Right cardiac atrium (tissue), 5 donors: ENCODE results near the gene RSU1. TPM values are rescaled to one million over a fixed set of nuclear protein-coding genes. Genes with fewer than 3 reads are reported as not detected.

Source experiments
- ATAC-seq, 2 donors: fragments of 200-7000 bp; cut with Tn5 transposase; one replicate each; pipeline versions ENCODE4 v1.8.0 to v1.9.1; 2020; ENCODE audit warnings: moderate library complexity in 2 of 2, mild to moderate bottlenecking in 1 of 2
- DNase-seq, 3 donors: peaks; one replicate each; pipeline ENCODE4 v3.0.0-alpha.2; 2020
- H3K27ac ChIP-seq: one replicate; pipeline ENCODE4 v1.5.1; 2013; ENCODE audit warnings: mild to moderate bottlenecking, low read length, control low read depth, moderate library complexity
- H3K27me3 ChIP-seq: one replicate; pipeline ENCODE4 v1.6.1; 2013; ENCODE audit not compliant: control insufficient read depth, insufficient read depth
- H3K4me1 ChIP-seq: one replicate; pipeline ENCODE4 v1.6.1; 2013; ENCODE audit warnings: low read length; ENCODE audit not compliant: control insufficient read depth, insufficient read depth
- H3K4me3 ChIP-seq: one replicate; pipeline ENCODE4 v1.5.1; 2013; ENCODE audit warnings: low read length, control low read depth
- H3K9me3 ChIP-seq: one replicate; pipeline ENCODE4 v1.6.1; 2013; ENCODE audit warnings: low read length; ENCODE audit not compliant: control insufficient read depth
- WGBS: extraction: QIAGEN DNeasy Blood & Tissue Kit; methylation state at CpG from one replicate; pipeline ENCODE4 v1.1.7; 2013; 5-methylcytosine and 5-hydroxymethylcytosine counted together
- intact Hi-C, 4 donors: fragments of 100-400 bp; cut with DNase I; formaldehyde crosslinking; loops; one replicate each; pipeline versions ENCODE4 v1.11.0 to v1.14.0; 2022 to 2023
- polyA plus RNA-seq: library from polyadenylated mRNA; stranded (reverse); fragments of 200-250 nt; gene quantifications from one replicate; pipeline ENCODE4 v1.2.3, GENCODE V29; 2013
- total RNA-seq, 4 donors: library from RNA; stranded (reverse); fragmentation: NEBNext Ultra II Directional; extraction: Animal tissue kit (Norgen Biotek cat#: 25700); gene quantifications; one replicate each; pipeline ENCODE4 v1.2.1, GENCODE V29; 2021
- donor health status: healthy with polysubstance abuse.
- donor health status: DM: no; HTN: yes; CAD: no.
- donor health status: DM: no; HTN: no; CAD: no.
- donor health status: DM: no; HTN: yes; CAD: no; lungs with severe emphysema.
- donor health status: DM: yes; HTN: yes; CAD: no.

Gene RSU1
- total and polyA plus RNA-seq, 5 donors = 44.4 to 53.4 (median 48.2) TPM

GRCh38 chr10:16742165-16742960 is 74.9 kb downstream of the RSU1 start:
- Histone ChIP-seq H3K4me3 (no peak overlapping the region), H3K27ac (no peak overlapping the region), H3K9me3 (no peaks in the 10 kb centered on the region), H3K4me1 (no peaks in the 10 kb centered on the region), H3K27me3 (no peaks in the 10 kb centered on the region)
- intact Hi-C loops = loop anchor here in 1 of 4 donors (10.0 kb wide), 1 partner anchor 118 kb away; no protein-coding TSS in a partner anchor
- WGBS = 74% methylated on average over 8 of the region's 8 CpGs
- ATAC-seq = no peak
- DNase-seq = no peak

- ATAC-seq (no peak), DNase-seq (no peak)
- intact Hi-C loops = loop anchor here in 1 of 4 donors (10.0 kb wide), 1 partner anchor 117 kb away; no protein-coding TSS in a partner anchor
- no peaks in the 10 kb centered on the region for H3K27me3 ChIP-seq
- no peaks in the 10 kb centered on the region for H3K9me3 ChIP-seq
- H3K27ac ChIP-seq = no peak overlapping the region
- WGBS = 91% methylated on average over 2 of the region's 2 CpGs
- no peak overlapping the region for H3K4me3 ChIP-seq
- no peaks in the 10 kb centered on the region for H3K4me1 ChIP-seq
Measured at GRCh38 chr10:16741540-16741939, 75.7 kb downstream of the RSU1 start.

DNA sequence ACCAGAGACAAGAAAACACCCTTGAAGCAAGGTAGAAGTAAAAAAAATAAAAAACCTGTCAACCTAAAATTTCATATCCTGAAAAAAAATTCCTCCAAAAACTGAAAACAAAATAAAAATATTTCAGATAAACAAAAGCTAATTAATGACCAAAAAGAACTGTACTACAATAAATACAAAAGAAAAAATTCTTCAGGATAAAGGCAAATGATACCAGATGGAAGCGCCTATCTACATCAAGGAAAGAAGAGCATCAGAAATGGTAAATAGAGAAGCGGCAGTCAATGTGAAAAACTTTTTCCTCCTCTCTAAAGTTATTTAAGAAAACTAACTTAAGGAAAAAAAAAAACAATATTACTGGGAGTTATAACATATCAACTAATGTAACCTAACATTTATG is 79.8 kb downstream of the RSU1 start:
- no peaks in the 10 kb centered on the region for H3K27me3 ChIP-seq
- 100% methylated on average over 2 of the region's 2 CpGs for WGBS
- no peak for ATAC-seq

GRCh38 chr10:16735671-16736070 is 81.6 kb downstream of the RSU1 start:
- no peaks in the 10 kb centered on the region for H3K4me1 ChIP-seq
- 96% methylated on average over 3 of the region's 3 CpGs for WGBS
- no peaks in the 10 kb centered on the region for H3K27me3 ChIP-seq
- no peak overlapping the region for H3K4me3 ChIP-seq
- intact Hi-C loops = no loop called here
- ATAC-seq = no peak
- no peaks in the 10 kb centered on the region for H3K9me3 ChIP-seq
- DNase-seq = no peak
- H3K27ac ChIP-seq = no peak overlapping the region

More for the DNA sequence above, 79.8 kb downstream of the RSU1 start:
- no peak for DNase-seq
- Histone ChIP-seq H3K27ac (no peak overlapping the region), H3K4me3 (no peak overlapping the region), H3K9me3 (no peaks in the 10 kb centered on the region), H3K4me1 (no peaks in the 10 kb centered on the region)
- intact Hi-C loops = no loop called here

GRCh38 chr10:16732376-16732775 is 84.8 kb downstream of the RSU1 start:
- Histone ChIP-seq H3K27ac (no peak overlapping the region), H3K27me3 (no peaks in the 10 kb centered on the region), H3K4me3 (no peak overlapping the region), H3K9me3 (no peaks in the 10 kb centered on the region), H3K4me1 (no peaks in the 10 kb centered on the region)
- DNase-seq = no peak
- ATAC-seq = no peak
- intact Hi-C loops = no loop called here

DNA sequence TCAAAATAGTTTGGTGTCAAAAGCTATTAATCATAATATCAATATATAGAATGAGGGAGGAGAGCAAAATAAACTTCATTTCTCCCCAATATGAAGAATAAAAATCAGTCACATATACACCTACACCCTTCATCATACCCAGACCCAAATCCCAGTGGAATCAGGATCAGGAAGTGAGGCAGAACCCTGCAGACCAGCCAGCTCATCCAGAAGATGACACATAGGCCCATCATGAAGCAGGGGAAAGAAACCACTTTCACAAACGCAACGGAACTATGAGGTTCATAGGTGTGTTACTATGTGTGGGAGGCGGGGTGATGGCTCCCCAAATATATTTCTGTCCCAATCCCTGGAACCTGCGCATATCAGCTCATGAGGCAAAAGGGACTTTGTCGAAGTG is 89.0 kb downstream of the RSU1 start:
- Histone ChIP-seq H3K9me3 (no peaks in the 10 kb centered on the region), H3K27me3 (no peaks in the 10 kb centered on the region), H3K4me1 (no peaks in the 10 kb centered on the region), H3K4me3 (no peak overlapping the region), H3K27ac (no peak overlapping the region)
- ATAC-seq (no peak), DNase-seq (no peak)
- intact Hi-C loops = no loop called here
- WGBS = 95% methylated on average over 5 of the region's 5 CpGs

GRCh38 chr10:16727666-16728065 is 89.6 kb downstream of the RSU1 start:
- Histone ChIP-seq H3K4me1 (no peaks in the 10 kb centered on the region), H3K27ac (no peak overlapping the region), H3K27me3 (no peaks in the 10 kb centered on the region), H3K9me3 (no peaks in the 10 kb centered on the region), H3K4me3 (no peak overlapping the region)
- WGBS = 86% methylated on average over 8 of the region's 8 CpGs
- intact Hi-C loops = no loop called here
- ATAC-seq (no peak), DNase-seq (no peak)

DNA sequence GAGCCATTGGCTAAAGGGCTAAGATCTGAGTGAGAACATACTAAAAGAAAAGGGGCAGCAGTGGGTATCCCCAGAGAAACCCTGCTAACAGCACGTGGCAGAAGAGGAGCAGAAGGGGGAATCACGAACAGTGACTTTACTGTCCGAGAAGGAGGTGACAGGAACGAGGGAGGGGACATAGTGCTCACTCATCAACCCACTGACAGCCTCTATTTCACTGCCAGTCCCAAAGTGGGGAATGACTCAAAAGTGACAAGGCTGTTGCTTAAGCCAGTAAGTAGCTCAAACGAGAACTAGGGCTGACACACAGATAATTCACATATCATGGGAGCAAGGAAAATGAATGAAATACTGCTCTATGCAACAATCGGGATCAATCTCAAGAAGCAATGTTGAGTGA is 92.7 kb downstream of the RSU1 start:
- Histone ChIP-seq H3K4me3 (no peak overlapping the region), H3K27ac (no peak overlapping the region), H3K4me1 (no peaks in the 10 kb centered on the region), H3K9me3 (no peaks in the 10 kb centered on the region), H3K27me3 (no peaks in the 10 kb centered on the region)
- DNase-seq (no peak), ATAC-seq (peak; percentile 67 to 74)
- intact Hi-C loops = no loop called here
- 56% methylated on average over 6 of the region's 6 CpGs for WGBS

DNA sequence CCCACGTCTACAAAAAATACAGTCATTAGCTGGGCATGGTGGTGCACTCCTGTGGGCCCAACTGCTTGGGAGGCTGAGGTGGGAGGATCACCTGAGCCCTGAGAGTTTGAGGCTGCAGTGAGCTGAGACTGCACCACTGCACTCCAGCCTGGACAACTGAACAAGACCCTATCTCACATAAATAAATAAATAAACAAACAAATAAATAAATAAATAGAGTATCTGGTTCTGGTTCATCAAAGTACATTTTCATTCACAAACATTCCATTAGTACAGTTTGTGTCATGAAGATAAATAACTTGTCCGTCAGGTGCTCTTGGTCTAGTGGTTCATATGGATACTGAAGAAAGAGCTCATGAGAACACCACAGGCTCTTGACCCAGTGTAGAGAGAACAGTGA is 96.4 kb downstream of the RSU1 start:
- H3K4me1 ChIP-seq = peaks cover 1% of the 10 kb centered on the region
- 93% methylated on average over 2 of the region's 2 CpGs for WGBS

DNA sequence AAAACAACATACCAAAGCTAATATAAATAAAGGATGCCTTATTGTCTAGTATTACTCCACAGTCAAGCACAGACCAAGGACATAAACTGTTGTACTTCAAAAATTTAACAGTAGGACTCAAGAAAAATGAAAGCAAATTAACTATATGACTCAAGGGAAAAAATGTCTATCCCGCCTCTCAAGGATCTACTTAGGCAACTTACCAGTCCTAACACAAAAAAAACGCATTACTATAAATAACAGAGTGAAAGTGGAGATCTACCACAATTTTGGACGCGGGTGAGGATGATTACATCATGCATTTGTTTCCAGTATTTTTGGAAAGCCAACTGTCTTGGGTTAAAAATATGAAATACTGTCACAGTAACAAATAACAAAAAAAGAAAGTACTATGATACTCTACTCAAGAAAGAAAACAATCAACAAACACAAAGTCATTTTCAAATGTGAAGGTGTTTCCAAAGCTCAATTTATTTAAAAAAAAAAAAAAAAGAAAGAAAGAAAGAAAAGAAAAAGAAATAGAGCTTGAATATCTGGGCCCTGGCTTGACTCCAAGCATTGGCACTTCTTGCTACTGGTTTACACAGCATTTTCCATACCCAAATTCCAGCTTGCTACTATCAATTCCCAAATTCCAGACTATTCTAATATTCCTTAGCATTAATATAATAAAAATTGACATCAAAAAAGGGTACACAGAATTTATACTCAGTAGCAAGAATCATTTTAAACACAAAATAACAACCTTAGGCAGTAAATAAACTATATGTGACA is 99.4 kb downstream of the RSU1 start:
- Histone ChIP-seq H3K4me3 (no peak overlapping the region), H3K27ac (no peak overlapping the region), H3K4me1 (peaks cover 1% of the 10 kb centered on the region), H3K9me3 (no peaks in the 10 kb centered on the region), H3K27me3 (no peaks in the 10 kb centered on the region)
- ATAC-seq = no peak
- 42% methylated on average over 4 of the region's 4 CpGs for WGBS
- peak in 2 of 3 donors; percentile 24 to 45 for DNase-seq
- intact Hi-C loops = no loop called here

More for the DNA sequence above, 96.4 kb downstream of the RSU1 start:
- no peak for ATAC-seq
- Histone ChIP-seq H3K9me3 (no peaks in the 10 kb centered on the region), H3K27ac (no peak overlapping the region), H3K27me3 (no peaks in the 10 kb centered on the region), H3K4me3 (no peak overlapping the region)
- intact Hi-C loops = no loop called here
- no peak for DNase-seq

- intact Hi-C loops = no loop called here
- WGBS = 81% methylated on average over 5 of the region's 5 CpGs
- Histone ChIP-seq H3K27me3 (no peaks in the 10 kb centered on the region), H3K9me3 (no peaks in the 10 kb centered on the region), H3K4me3 (no peak overlapping the region), H3K27ac (no peak overlapping the region), H3K4me1 (peaks cover 1% of the 10 kb centered on the region)
- ATAC-seq (no peak), DNase-seq (no peak)
Measured at GRCh38 chr10:16716051-16716450, 101.2 kb downstream of the RSU1 start.
